A673 (cell line): ENCODE measurements around the gene MEGF11.

ENCODE experiments used
- EZH2 ChIP-seq: fragments of 200-600 bp; sonication (generic); IDR thresholded peaks from 2 replicates; pipeline ENCODE4 v1.6.1; 2017; ENCODE audit warnings: borderline replicate concordance, low read depth, mild to moderate bottlenecking, mixed read lengths, antibody characterized with exemption, low read length; ENCODE audit not compliant: poor library complexity, severe bottlenecking
- TF ChIP-seq, protein P1 (sequence below): fragments of 300-800, 200-600 bp; sonication (generic); conservative IDR thresholded peaks from 2 replicates; pipeline ENCODE4 v1.5.1; 2017; ENCODE audit warnings: low read depth, mild to moderate bottlenecking, antibody characterized with exemption, low read length, moderate library complexity, mixed read lengths

DNA sequence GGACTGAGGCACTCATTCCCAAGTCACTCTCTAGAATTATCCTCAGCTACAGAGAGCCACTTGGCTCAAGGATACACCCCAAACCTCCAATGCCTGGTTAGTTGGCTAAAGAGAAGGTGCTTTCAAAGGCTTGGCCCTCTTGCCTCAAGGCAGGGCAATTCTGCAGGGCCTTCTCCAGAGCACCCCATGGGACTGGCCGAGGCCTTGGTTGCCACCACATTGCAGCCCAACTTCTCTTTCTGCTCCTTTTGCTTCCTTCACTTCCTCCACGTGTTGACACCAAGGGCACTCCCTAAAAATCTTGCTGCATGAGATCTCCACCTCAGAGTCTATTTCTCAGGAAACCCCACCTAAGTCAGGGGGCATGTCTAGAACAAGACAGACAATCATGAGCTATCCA lies 36.7 kb downstream of the MEGF11 start:
- TF ChIP-seq EZH2 = no peak
- TF ChIP-seq, protein P1, sequence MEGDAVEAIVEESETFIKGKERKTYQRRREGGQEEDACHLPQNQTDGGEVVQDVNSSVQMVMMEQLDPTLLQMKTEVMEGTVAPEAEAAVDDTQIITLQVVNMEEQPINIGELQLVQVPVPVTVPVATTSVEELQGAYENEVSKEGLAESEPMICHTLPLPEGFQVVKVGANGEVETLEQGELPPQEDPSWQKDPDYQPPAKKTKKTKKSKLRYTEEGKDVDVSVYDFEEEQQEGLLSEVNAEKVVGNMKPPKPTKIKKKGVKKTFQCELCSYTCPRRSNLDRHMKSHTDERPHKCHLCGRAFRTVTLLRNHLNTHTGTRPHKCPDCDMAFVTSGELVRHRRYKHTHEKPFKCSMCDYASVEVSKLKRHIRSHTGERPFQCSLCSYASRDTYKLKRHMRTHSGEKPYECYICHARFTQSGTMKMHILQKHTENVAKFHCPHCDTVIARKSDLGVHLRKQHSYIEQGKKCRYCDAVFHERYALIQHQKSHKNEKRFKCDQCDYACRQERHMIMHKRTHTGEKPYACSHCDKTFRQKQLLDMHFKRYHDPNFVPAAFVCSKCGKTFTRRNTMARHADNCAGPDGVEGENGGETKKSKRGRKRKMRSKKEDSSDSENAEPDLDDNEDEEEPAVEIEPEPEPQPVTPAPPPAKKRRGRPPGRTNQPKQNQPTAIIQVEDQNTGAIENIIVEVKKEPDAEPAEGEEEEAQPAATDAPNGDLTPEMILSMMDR = no peak
